Activated CD4-positive, alpha-beta T cell treated with anti-CD3 and anti-CD28 coated beads for 36 hours (primary cell): ENCODE measurements around the gene ITGB1BP1. TPM values are rescaled to one million over a fixed set of nuclear protein-coding genes. Genes with fewer than 3 reads are reported as not detected.

Source experiments
- ATAC-seq: fragments of 200-7000 bp; cut with Tn5 transposase; one replicate; pipeline ENCODE4 v1.10.0; 2021; ENCODE audit warnings: mild to moderate bottlenecking, moderate library complexity
- CTCF ChIA-PET: fragments of 350-600 bp; sonication (Branson Sonifier 250); formaldehyde crosslinking; loops from one replicate; lab custom pipeline; 2021; ENCODE audit warnings: antibody characterized with exemption; lab: Charles Lee
- POLR2A ChIA-PET: fragments of 350-600 bp; sonication (Branson Sonifier 250); formaldehyde crosslinking; loops from one replicate; lab custom pipeline; 2021; ENCODE audit warnings: antibody characterized with exemption, inconsistent platforms; lab: Charles Lee
- DNase-seq: peaks from one replicate; pipeline ENCODE4 v3.0.0-alpha.2; 2020
- H3K27ac Mint-ChIP-seq: one replicate; pipeline ENCODE4 v1.8.0; 2021; ENCODE audit warnings: mixed read lengths
- H3K27me3 Mint-ChIP-seq: one replicate; pipeline ENCODE4 v1.8.0; 2021; ENCODE audit warnings: mixed read lengths
- H3K36me3 Mint-ChIP-seq: one replicate; pipeline ENCODE4 v1.8.0; 2021; ENCODE audit warnings: low read depth, mixed read lengths
- H3K4me1 Mint-ChIP-seq: one replicate; pipeline ENCODE4 v1.8.0; 2021; ENCODE audit warnings: mixed read lengths
- H3K4me3 Mint-ChIP-seq: one replicate; pipeline ENCODE4 v1.8.0; 2021; ENCODE audit warnings: mild to moderate bottlenecking, moderate library complexity, mixed read lengths
- H3K9me3 Mint-ChIP-seq: one replicate; pipeline ENCODE4 v1.8.0; 2021; ENCODE audit warnings: low read depth, mixed read lengths
- intact Hi-C, 2 experiments: fragments of 100-400 bp; cut with DNase I in 1 of 2; cut with micrococcal nuclease in 1 of 2; formaldehyde crosslinking; loops; one replicate each; pipeline versions ENCODE4 v1.14.2 to v1.15.1; 2022 to 2024; cut with DNase I, micrococcal nuclease
- total RNA-seq, 2 experiments: library from RNA; stranded (reverse); gene quantifications; one replicate each; pipeline ENCODE4 v1.2.3, GENCODE V29; 2021

ITGB1BP1 gene
- total RNA-seq, 2 experiments from 2014 or later: 89.7 to 92.1 TPM

- H3K36me3 Mint-ChIP-seq: no peaks in the 10 kb centered on the region
- ChIA-PET CTCF (interaction anchor here (1.9 kb wide), 1 partner anchor 23 kb away, joined by 4 read pairs; no protein-coding TSS in a partner anchor), POLR2A (no interaction called here)
- DNase-seq (no peak), ATAC-seq (no peak)
- H3K4me1 Mint-ChIP-seq: peaks cover 2% of the 10 kb centered on the region
- H3K4me3 Mint-ChIP-seq: no peak overlapping the region
- H3K9me3 Mint-ChIP-seq: no peaks in the 10 kb centered on the region
- no peak overlapping the region for H3K27ac Mint-ChIP-seq
- H3K27me3 Mint-ChIP-seq: no peaks in the 10 kb centered on the region
- intact Hi-C loops: no loop called here
Measured at GRCh38 chr2:9388199-9388681, 35.1 kb downstream of the ITGB1BP1 start.

DNA sequence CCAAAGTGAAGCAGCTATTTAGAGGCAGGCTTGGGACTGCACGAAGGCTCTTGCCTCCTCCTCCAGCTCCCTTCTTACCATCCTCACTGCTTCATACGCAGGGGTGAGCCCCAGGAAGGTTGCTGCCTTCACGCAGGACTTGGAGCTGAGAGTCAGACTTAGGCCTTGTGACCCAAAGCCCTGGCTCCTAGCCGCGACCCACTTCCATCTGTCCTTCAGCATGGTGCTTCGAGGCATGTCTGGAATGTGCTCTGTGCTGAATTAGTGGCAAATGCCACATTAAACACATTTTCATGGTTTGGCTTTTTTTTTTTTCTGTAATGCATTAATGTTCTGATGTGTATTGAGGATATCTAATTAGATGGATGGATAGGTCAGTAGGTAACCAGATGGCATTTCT, 37.5 kb downstream of the ITGB1BP1 start:
- Mint-ChIP-seq H3K27ac (no peak overlapping the region), H3K4me1 (peaks cover 2% of the 10 kb centered on the region), H3K27me3 (no peaks in the 10 kb centered on the region), H3K36me3 (no peaks in the 10 kb centered on the region), H3K9me3 (no peaks in the 10 kb centered on the region), H3K4me3 (no peak overlapping the region)
- ChIA-PET POLR2A (interaction anchor here (0.6 kb wide), 1 partner anchor 15 kb away, joined by 3 read pairs; no protein-coding TSS in a partner anchor), CTCF (interaction anchor here (0.6 kb wide), 1 partner anchor 180 kb away, joined by 3 read pairs; no protein-coding TSS in a partner anchor)
- ATAC-seq: no peak
- DNase-seq: no peak
- intact Hi-C loops: no loop called here

DNA sequence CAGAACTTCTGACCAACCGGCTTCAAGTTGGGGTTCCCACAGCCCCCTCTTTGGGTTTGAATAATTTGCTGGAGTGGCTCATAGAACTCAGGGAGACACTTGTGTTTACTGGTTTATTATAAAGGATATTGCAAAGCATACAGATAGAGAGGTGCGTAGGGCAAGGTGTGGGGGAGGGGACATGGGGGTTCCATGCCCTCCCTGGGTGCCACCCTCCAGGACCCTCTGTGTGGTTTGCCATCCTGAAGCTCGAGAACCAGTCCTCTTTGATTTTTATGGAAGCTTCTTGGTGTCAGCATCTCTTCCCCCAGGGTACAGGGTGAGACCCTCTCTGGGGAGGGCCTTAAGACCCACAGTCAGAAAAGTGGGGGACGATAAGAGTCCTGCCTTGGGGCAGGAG, 38.8 kb downstream of the ITGB1BP1 start:
- H3K36me3 Mint-ChIP-seq: no peaks in the 10 kb centered on the region
- POLR2A ChIA-PET: no interaction called here
- H3K27me3 Mint-ChIP-seq: no peaks in the 10 kb centered on the region
- intact Hi-C loops: no loop called here
- no peak for ATAC-seq
- no peak overlapping the region for H3K27ac Mint-ChIP-seq
- CTCF ChIA-PET: no interaction called here
- no peaks in the 10 kb centered on the region for H3K9me3 Mint-ChIP-seq
- DNase-seq: no peak
- peaks cover 2% of the 10 kb centered on the region for H3K4me1 Mint-ChIP-seq
- no peak overlapping the region for H3K4me3 Mint-ChIP-seq

- peaks cover 2% of the 10 kb centered on the region for H3K4me1 Mint-ChIP-seq
- no peak for ATAC-seq
- intact Hi-C loops: no loop called here
- no peak for DNase-seq
- POLR2A ChIA-PET: no interaction called here
- H3K4me3 Mint-ChIP-seq: no peak overlapping the region
- no peaks in the 10 kb centered on the region for H3K36me3 Mint-ChIP-seq
- CTCF ChIA-PET: interaction anchor here (0.5 to 0.6 kb wide), 2 partner anchors 20 to 175 kb away, joined by 3 to 4 read pairs; no protein-coding TSS in a partner anchor
- H3K27me3 Mint-ChIP-seq: no peaks in the 10 kb centered on the region
- no peak overlapping the region for H3K27ac Mint-ChIP-seq
- H3K9me3 Mint-ChIP-seq: no peaks in the 10 kb centered on the region
Measured at GRCh38 chr2:9382604-9383235, 40.6 kb downstream of the ITGB1BP1 start.

- ChIA-PET CTCF (interaction anchor here (0.5 to 0.7 kb wide), 3 partner anchors 193 to 640 kb away, joined by 3 read pairs; no protein-coding TSS in a partner anchor), POLR2A (interaction anchor here (0.6 kb wide), 1 partner anchor 492 kb away, joined by 5 read pairs; no protein-coding TSS in a partner anchor)
- DNase-seq (no peak), ATAC-seq (no peak)
- Mint-ChIP-seq H3K4me1 (no peaks in the 10 kb centered on the region), H3K27ac (no peak overlapping the region), H3K9me3 (no peaks in the 10 kb centered on the region), H3K36me3 (no peaks in the 10 kb centered on the region), H3K27me3 (no peaks in the 10 kb centered on the region), H3K4me3 (no peak overlapping the region)
- intact Hi-C loops: no loop called here
Measured at GRCh38 chr2:9380702-9381628, 42.4 kb downstream of the ITGB1BP1 start.

DNA sequence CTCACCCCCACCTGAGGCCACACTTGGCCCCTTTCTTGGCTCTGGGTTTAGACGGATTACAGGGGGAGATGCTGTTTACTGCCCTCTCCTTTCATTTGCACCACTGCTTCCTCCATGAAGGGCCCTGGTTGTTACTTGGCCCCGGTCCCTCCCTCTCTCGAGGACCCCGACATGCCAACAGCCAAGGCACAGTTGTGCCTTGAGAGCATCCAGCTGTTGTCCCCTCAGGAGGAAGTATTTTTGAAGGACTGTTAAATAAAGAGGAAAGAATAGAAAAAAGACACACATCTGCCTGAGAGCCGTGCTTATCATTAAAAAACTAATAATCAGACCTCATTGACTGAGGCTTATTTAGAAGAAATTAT, 44.0 kb downstream of the ITGB1BP1 start:
- Mint-ChIP-seq H3K27me3 (no peaks in the 10 kb centered on the region), H3K9me3 (no peaks in the 10 kb centered on the region), H3K36me3 (no peaks in the 10 kb centered on the region), H3K4me3 (no peak overlapping the region), H3K4me1 (no peaks in the 10 kb centered on the region), H3K27ac (no peak overlapping the region)
- intact Hi-C loops: no loop called here
- ATAC-seq (no peak), DNase-seq (no peak)
- CTCF ChIA-PET: no interaction called here
- POLR2A ChIA-PET: no interaction called here

GRCh38 chr2:9378433-9379390, 44.6 kb downstream of the ITGB1BP1 start:
- Mint-ChIP-seq H3K27ac (no peak overlapping the region), H3K27me3 (no peaks in the 10 kb centered on the region), H3K9me3 (no peaks in the 10 kb centered on the region), H3K36me3 (no peaks in the 10 kb centered on the region), H3K4me1 (no peaks in the 10 kb centered on the region), H3K4me3 (no peak overlapping the region)
- intact Hi-C loops: no loop called here
- DNase-seq (no peak), ATAC-seq (no peak)
- ChIA-PET CTCF (no interaction called here), POLR2A (no interaction called here)

- ATAC-seq: no peak
- DNase-seq: no peak
- Mint-ChIP-seq H3K27ac (no peak overlapping the region), H3K4me1 (no peaks in the 10 kb centered on the region), H3K36me3 (no peaks in the 10 kb centered on the region), H3K27me3 (no peaks in the 10 kb centered on the region), H3K4me3 (no peak overlapping the region), H3K9me3 (no peaks in the 10 kb centered on the region)
- intact Hi-C loops: no loop called here
- CTCF ChIA-PET: interaction anchor here (0.5 kb wide), 1 partner anchor 169 kb away, joined by 3 read pairs; no protein-coding TSS in a partner anchor
- POLR2A ChIA-PET: no interaction called here
Measured at GRCh38 chr2:9377461-9378097, 45.7 kb downstream of the ITGB1BP1 start.

GRCh38 chr2:9375857-9376428, 47.4 kb downstream of the ITGB1BP1 start:
- CTCF ChIA-PET: interaction anchor here (1.0 kb wide), 1 partner anchor 11 kb away, joined by 3 read pairs; no protein-coding TSS in a partner anchor
- POLR2A ChIA-PET: no interaction called here
- Mint-ChIP-seq H3K4me3 (no peak overlapping the region), H3K27ac (no peak overlapping the region), H3K36me3 (no peaks in the 10 kb centered on the region), H3K27me3 (no peaks in the 10 kb centered on the region), H3K4me1 (peaks cover 7% of the 10 kb centered on the region), H3K9me3 (no peaks in the 10 kb centered on the region)
- DNase-seq (no peak), ATAC-seq (no peak)
- intact Hi-C loops: no loop called here

GRCh38 chr2:9374071-9374730, 49.1 kb downstream of the ITGB1BP1 start:
- POLR2A ChIA-PET: no interaction called here
- no peak for DNase-seq
- H3K27ac Mint-ChIP-seq: no peak overlapping the region
- H3K36me3 Mint-ChIP-seq: no peaks in the 10 kb centered on the region
- H3K27me3 Mint-ChIP-seq: peaks cover 3% of the 10 kb centered on the region
- H3K4me3 Mint-ChIP-seq: no peak overlapping the region
- no peaks in the 10 kb centered on the region for H3K9me3 Mint-ChIP-seq
- CTCF ChIA-PET: no interaction called here
- peaks cover 13% of the 10 kb centered on the region for H3K4me1 Mint-ChIP-seq
- intact Hi-C loops: no loop called here
- no peak for ATAC-seq
